Aorta (tissue), 5 donors: ENCODE results near the gene CDA. TPM values are rescaled to one million over a fixed set of nuclear protein-coding genes. Genes with fewer than 3 reads are reported as not detected.

ENCODE experiments used
- ATAC-seq: fragments of 200-7000 bp; cut with Tn5 transposase; one replicate; pipeline ENCODE4 v1.9.1; 2022; ENCODE audit warnings: moderate library complexity; ENCODE audit not compliant: low FRiP score
- DNase-seq, 2 donors: peaks; one replicate each; pipeline ENCODE4 v3.0.0-alpha.2; 2020
- H3K27ac ChIP-seq, 2 donors: one replicate each; pipeline ENCODE4 v1.5.1; 2013; ENCODE audit warnings: low read length in 2 of 2, mild to moderate bottlenecking in 2 of 2, moderate library complexity in 2 of 2, control low read depth in 1 of 2, inconsistent platforms in 1 of 2, low read depth in 1 of 2
- H3K27me3 ChIP-seq, 2 donors: one replicate each; pipeline ENCODE4 v1.6.1; 2013; ENCODE audit warnings: control low read depth in 1 of 2, low read length in 1 of 2, mild to moderate bottlenecking in 1 of 2, moderate library complexity in 1 of 2; ENCODE audit not compliant: insufficient read depth in 2 of 2, control insufficient read depth in 1 of 2
- H3K36me3 ChIP-seq, 2 donors: one replicate each; pipeline ENCODE4 v1.6.1; 2013; ENCODE audit warnings: control low read depth in 1 of 2, low read length in 1 of 2, mild to moderate bottlenecking in 1 of 2; ENCODE audit not compliant: insufficient read depth in 2 of 2, control insufficient read depth in 1 of 2
- H3K4me1 ChIP-seq, 2 donors: one replicate each; pipeline ENCODE4 v1.6.1; 2013; ENCODE audit warnings: low read length in 2 of 2, control low read depth in 1 of 2, mild to moderate bottlenecking in 1 of 2, moderate library complexity in 1 of 2; ENCODE audit not compliant: insufficient read depth in 2 of 2, control insufficient read depth in 1 of 2
- H3K4me3 ChIP-seq, 2 donors: one replicate each; pipeline ENCODE4 v1.5.1; 2013; ENCODE audit warnings: low read length in 2 of 2, control low read depth in 1 of 2, mild to moderate bottlenecking in 1 of 2
- H3K9me3 ChIP-seq: one replicate; pipeline ENCODE4 v1.6.1; 2013; ENCODE audit warnings: mild to moderate bottlenecking, low read length; ENCODE audit not compliant: control insufficient read depth
- WGBS, 2 donors: extraction: QIAGEN DNeasy Blood & Tissue Kit; methylation state at CpG; one replicate each; pipeline ENCODE4 v1.1.7; 2013; 5-methylcytosine and 5-hydroxymethylcytosine counted together
- intact Hi-C, 2 donors: fragments of 100-400 bp; cut with DNase I; formaldehyde crosslinking; loops; one replicate each; pipeline versions ENCODE4 v1.14.2 to v1.15.0; 2022
- long read RNA-seq, 2 donors: library from polyadenylated mRNA; unstranded; transcript quantifications; one replicate each; pipeline ENCODE4 v2.0.0, GENCODE V29; 2020 to 2021
- polyA plus RNA-seq, 2 donors: library from polyadenylated mRNA; stranded (reverse); fragments of 200-250 nt; gene quantifications; one replicate each; pipeline ENCODE4 v1.2.3, GENCODE V29; 2013
- total RNA-seq, 2 donors: library from RNA; stranded (reverse); fragmentation: NEBNext Ultra II Directional; extraction: Animal tissue kit (Norgen Biotek cat#: 25700); gene quantifications; one replicate each; pipeline ENCODE4 v1.2.1, GENCODE V29; 2021
- donor health status: healthy with polysubstance abuse.
- donor health status: Bipolar disorder and iron deficiency.
- donor health status: DM: no; HTN: no; CAD: no.
- donor health status: DM: no; HTN: no; CAD: no.
- donor health status: DM: yes; HTN: yes; CAD: no.

Gene CDA
- total RNA-seq (1 to 10 TPM; 5.3 to 9.0 TPM), polyA plus RNA-seq (10 to 100 TPM in 1 of 2 donors, 1 to 10 TPM in 1; 5.4 to 16.2 TPM)
- long read RNA-seq, donor 1, transcript CDA-201 (4 exons, 963 nt), result major isoform, 6 of 8 reads
- long read RNA-seq, donor 1, partial matches to known transcripts, result 1 of 8 reads
- long read RNA-seq, donor 1, other reads (novel, unspliced or antisense), result 1 of 8 reads
- long read RNA-seq, donor 2, partial matches to known transcripts, result 0 of 4 reads
- long read RNA-seq, donor 2, other reads (novel, unspliced or antisense), result 2 of 4 reads

GRCh38 chr1:20588634-20589225 is at the start of gene CDA:
CDA (plus strand) TSS chr1:20589097; CDS start chr1:20589130, 33 bp downstream.
- DNase-seq, result no peak
- WGBS, 2 donors, result 26 to 32% methylated on average over 11 of the region's 11 CpGs
- Histone ChIP-seq H3K36me3 (no peaks in the 10 kb centered on the region), H3K9me3 (no peaks in the 10 kb centered on the region), H3K4me3 (no peak within 1 kb of the TSS), H3K27me3 (no peaks in the 10 kb centered on the region), H3K27ac (no peak within 1 kb of the TSS), H3K4me1 (no peaks in the 10 kb centered on the region)
- intact Hi-C loops, result no loop called here
- peak; percentile 55 for ATAC-seq

GRCh38 chr1:20540281-20540680 is 48.6 kb upstream of the CDA start:
- no peak for DNase-seq
- Histone ChIP-seq H3K36me3 (no peaks in the 10 kb centered on the region), H3K27ac (no peak overlapping the region), H3K9me3 (peaks cover 2% of the 10 kb centered on the region), H3K27me3 (no peaks in the 10 kb centered on the region), H3K4me1 (no peaks in the 10 kb centered on the region), H3K4me3 (no peak overlapping the region)
- ATAC-seq, result no peak
- 72 to 74% methylated on average over 1 of the region's 1 CpG for whole genome bisulfite sequencing, 2 donors
- intact Hi-C loops, result no loop called here

GRCh38 chr1:20546637-20547036 is 42.3 kb upstream of the CDA start:
- no peaks in the 10 kb centered on the region for H3K4me1 ChIP-seq
- H3K27ac ChIP-seq, result no peak overlapping the region
- DNase-seq (no peak), ATAC-seq (no peak)
- 86 to 87% methylated on average over 3 of the region's 3 CpGs for WGBS, 2 donors
- H3K36me3 ChIP-seq, result no peaks in the 10 kb centered on the region
- intact Hi-C loops, result no loop called here
- H3K4me3 ChIP-seq, result no peak overlapping the region
- H3K9me3 ChIP-seq, result no peaks in the 10 kb centered on the region
- no peaks in the 10 kb centered on the region for H3K27me3 ChIP-seq

- Histone ChIP-seq H3K27ac (no peak overlapping the region), H3K4me3 (no peak overlapping the region), H3K27me3 (no peaks in the 10 kb centered on the region), H3K4me1 (no peaks in the 10 kb centered on the region), H3K9me3 (no peaks in the 10 kb centered on the region), H3K36me3 (no peaks in the 10 kb centered on the region)
- ATAC-seq (no peak), DNase-seq (no peak)
- intact Hi-C loops, result no loop called here
- WGBS, 2 donors, result 60 to 62% methylated on average over 3 of the region's 3 CpGs
These were observed 37.7 kb upstream of the CDA start for GRCh38 chr1:20551161-20551560.

- peak; percentile 90 for ATAC-seq
- WGBS, 2 donors, result 2 to 5% methylated on average over 40 to 47 of the region's 47 CpGs
- Histone ChIP-seq H3K36me3 (no peaks in the 10 kb centered on the region), H3K4me3 (no peak within 1 kb of the TSS), H3K4me1 (no peaks in the 10 kb centered on the region), H3K27me3 (no peaks in the 10 kb centered on the region), H3K27ac (no peak within 1 kb of the TSS), H3K9me3 (no peaks in the 10 kb centered on the region)
- DNase-seq, result peak; percentile 82 to 87
- intact Hi-C loops, result no loop called here
These were observed 36.8 kb upstream of the CDA start, which contains the start of gene FAM43B for GRCh38 chr1:20551945-20552727. FAM43B (plus strand) TSS chr1:20552573; CDS start chr1:20552974, 401 bp downstream.

- intact Hi-C loops, result no loop called here
- H3K4me1 ChIP-seq, result no peaks in the 10 kb centered on the region
- no peaks in the 10 kb centered on the region for H3K9me3 ChIP-seq
- no peaks in the 10 kb centered on the region for H3K27me3 ChIP-seq
- no peak for DNase-seq
- no peaks in the 10 kb centered on the region for H3K36me3 ChIP-seq
- H3K27ac ChIP-seq, result no peak overlapping the region
- ATAC-seq, result peak; percentile 16
- WGBS, 2 donors, result 1% methylated on average over 82 of the region's 82 CpGs
- no peak overlapping the region for H3K4me3 ChIP-seq
These were observed 36.0 kb upstream of the CDA start for GRCh38 chr1:20552728-20553445.

GRCh38 chr1:20555025-20555757 is 33.7 kb upstream of the CDA start:
- intact Hi-C loops, result no loop called here
- Histone ChIP-seq H3K36me3 (no peaks in the 10 kb centered on the region), H3K4me1 (no peaks in the 10 kb centered on the region), H3K9me3 (no peaks in the 10 kb centered on the region), H3K27me3 (no peaks in the 10 kb centered on the region), H3K4me3 (no peak overlapping the region), H3K27ac (no peak overlapping the region)
- DNase-seq (no peak), ATAC-seq (no peak)
- WGBS, 2 donors, result 34 to 37% methylated on average over 7 of the region's 7 CpGs

- DNase-seq (peak in 1 of 2 donors; percentile 25), ATAC-seq (no peak)
- no peak overlapping the region for H3K27ac ChIP-seq
- H3K4me3 ChIP-seq, result no peak overlapping the region
- H3K36me3 ChIP-seq, result no peaks in the 10 kb centered on the region
- 75 to 77% methylated on average over 4 of the region's 4 CpGs for WGBS, 2 donors
- H3K4me1 ChIP-seq, result no peaks in the 10 kb centered on the region
- no peaks in the 10 kb centered on the region for H3K9me3 ChIP-seq
- no peaks in the 10 kb centered on the region for H3K27me3 ChIP-seq
- intact Hi-C loops, result no loop called here
These were observed 33.2 kb upstream of the CDA start for GRCh38 chr1:20555758-20556120.
